Bronchial epithelial cell (primary cell): ENCODE results near the gene SMPD1. TPM values are rescaled to one million over a fixed set of nuclear protein-coding genes. Genes with fewer than 3 reads are reported as not detected.

ENCODE experiments used
- DNase-seq: peaks from one replicate; pipeline ENCODE4 v3.0.0-alpha.2; 2010; ENCODE audit warnings: low read depth
- FAIRE-seq: peaks from 2 replicates; lab custom pipeline; 2011; peaks lifted over from hg19 to GRCh38; lab: Jason Lieb, UNC
- H3K27me3 ChIP-seq: 2 replicates; pipeline ENCODE4 v1.5.1; 2011; ENCODE audit warnings: low read length; ENCODE audit not compliant: control insufficient read depth, insufficient read depth
- H3K36me3 ChIP-seq: 2 replicates; pipeline ENCODE4 v1.5.1; 2011; ENCODE audit warnings: low read length; ENCODE audit not compliant: control insufficient read depth, insufficient read depth
- H3K4me3 ChIP-seq: 2 replicates; pipeline ENCODE4 v1.5.1; 2011; ENCODE audit warnings: mild to moderate bottlenecking, low read depth, low read length, control low read depth
- CTCF ChIP-seq: IDR thresholded peaks from 2 replicates; pipeline ENCODE4 v1.5.1; 2011; ENCODE audit warnings: mild to moderate bottlenecking, moderate library complexity, low read length, control low read depth, inconsistent platforms; ENCODE audit not compliant: insufficient read depth, severe bottlenecking
- total RNA-seq: library from RNA; depleted of rRNA; stranded (reverse); fragments of >200 nt; gene quantifications from 2 replicates; pipeline ENCODE4 v1.2.1, GENCODE V29; 2014

The SMPD1 gene
- total RNA-seq, 1 donor from 2014 or later = 1.1 TPM

- Histone ChIP-seq H3K36me3 (no peaks in the 10 kb centered on the region), H3K27me3 (peaks cover 3% of the 10 kb centered on the region), H3K4me3 (no peak overlapping the region)
- no peak for FAIRE-seq
- DNase-seq = peak; percentile 28
- no peak for TF ChIP-seq CTCF
These were observed 27.9 kb upstream of the SMPD1 start for GRCh38 chr11:6362185-6362872.

- no peak overlapping the region for H3K4me3 ChIP-seq
- FAIRE-seq (no peak), DNase-seq (peak; percentile 69)
- peak; percentile 98 for TF ChIP-seq CTCF
- H3K36me3 ChIP-seq = no peaks in the 10 kb centered on the region
- peaks cover 3% of the 10 kb centered on the region for H3K27me3 ChIP-seq
These were observed 27.2 kb upstream of the SMPD1 start for GRCh38 chr11:6362873-6363678.

GRCh38 chr11:6365659-6366058 is 24.6 kb upstream of the SMPD1 start:
- DNase-seq = no peak
- peaks cover 3% of the 10 kb centered on the region for H3K27me3 ChIP-seq
- no peak overlapping the region for H3K4me3 ChIP-seq
- no peaks in the 10 kb centered on the region for H3K36me3 ChIP-seq
- TF ChIP-seq CTCF = no peak
- FAIRE-seq = no peak

- FAIRE-seq (no peak), DNase-seq (no peak)
- H3K27me3 ChIP-seq = no peaks in the 10 kb centered on the region
- no peaks in the 10 kb centered on the region for H3K36me3 ChIP-seq
- TF ChIP-seq CTCF = no peak
- H3K4me3 ChIP-seq = no peak overlapping the region
These were observed 18.4 kb upstream of the SMPD1 start for GRCh38 chr11:6371825-6372224.

- Histone ChIP-seq H3K36me3 (no peaks in the 10 kb centered on the region), H3K27me3 (no peaks in the 10 kb centered on the region), H3K4me3 (no peak overlapping the region)
- DNase-seq (no peak), FAIRE-seq (no peak)
- no peak for TF ChIP-seq CTCF
These were observed 12.2 kb upstream of the SMPD1 start for GRCh38 chr11:6377902-6378639.
